ENCODE measurements around the gene FOXL3.

- TF ChIP-seq CTCF (IDR thresholded peaks at IDR 0.05) (no peak), POLR2A (IDR thresholded peaks at IDR 0.05) (no peak)
Observed at GRCh38 chr7:305410-306151, 15.6 kb downstream of the FOXL3 start.

Data from testis (tissue), 2 donors.